ENCODE results near the gene RAPGEF4.

Gene RAPGEF4

DNA sequence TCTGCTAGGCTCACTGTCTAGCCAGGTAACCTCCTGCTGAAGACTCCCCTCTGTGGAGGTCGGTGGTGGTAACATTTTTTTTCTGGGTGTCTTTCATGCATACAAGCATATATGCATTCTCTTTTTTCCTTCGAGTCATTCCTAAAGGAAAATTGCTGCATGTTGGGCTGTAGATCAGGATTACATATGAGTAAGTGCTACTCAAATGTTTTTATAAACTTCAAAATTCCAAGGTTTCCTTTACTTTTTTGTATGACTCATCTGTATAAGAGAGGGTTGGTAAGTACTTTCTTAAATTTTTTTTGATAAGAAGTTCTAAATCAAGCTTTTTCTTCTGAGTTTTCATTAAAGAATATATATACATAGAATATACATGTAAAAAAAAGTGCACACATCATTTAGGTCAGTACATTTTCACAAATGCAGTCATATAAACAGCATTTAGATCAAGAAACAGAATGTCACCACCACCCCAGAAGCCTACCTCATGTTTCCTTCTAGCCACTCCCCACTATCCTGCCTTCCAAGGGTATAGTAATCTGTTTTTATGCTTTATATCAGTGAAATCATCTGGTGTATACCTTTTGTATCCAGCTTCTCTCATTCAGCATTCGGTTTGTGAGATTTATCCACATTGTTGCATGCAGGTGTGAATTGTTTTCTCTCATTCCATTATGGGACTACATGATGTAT, 212.0 kb downstream of the RAPGEF4 start:
- no peaks in the 10 kb centered on the region for H3K9me3 ChIP-seq (ENCODE audit: insufficient read depth, low read depth, low read length)

DNA sequence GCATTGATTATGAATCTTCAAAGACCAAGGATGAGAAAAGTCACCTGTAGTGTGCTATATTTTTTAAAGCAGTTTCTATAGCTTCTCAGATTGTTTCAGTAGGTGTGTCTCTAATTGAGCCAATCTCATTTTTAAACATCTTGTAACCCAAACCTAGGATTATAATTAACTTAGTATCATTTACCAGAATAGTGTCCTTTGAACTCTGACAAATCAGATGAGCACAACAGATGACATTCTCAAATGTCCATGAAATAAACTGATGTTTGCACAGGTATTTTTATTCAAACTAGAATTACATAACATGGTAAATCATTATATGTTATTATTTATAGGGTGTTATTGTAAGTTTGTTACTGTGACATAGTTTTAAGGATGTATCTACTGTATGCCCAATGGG, 213.9 kb downstream of the RAPGEF4 start:
- Histone ChIP-seq H3K4me2 (ENCODE audit: low read depth, low read length, poor library complexity, severe bottlenecking) (no peak overlapping the region), H4K20me1 (ENCODE audit: insufficient read depth, low read length, poor library complexity, severe bottlenecking) (no peaks in the 10 kb centered on the region), H3K9ac (ENCODE audit: low read depth, low read length, poor library complexity, severe bottlenecking) (no peak overlapping the region), H2AFZ (ENCODE audit: low read length) (no peak overlapping the region), H3F3A (ENCODE audit: low read depth) (no peaks in the 10 kb centered on the region), H3K9me3 (ENCODE audit: insufficient read depth, low read depth, low read length) (no peaks in the 10 kb centered on the region), H3K27me3 (ENCODE audit: insufficient read depth, low read length, poor library complexity, severe bottlenecking) (no peaks in the 10 kb centered on the region), H3K79me2 (ENCODE audit: insufficient read depth, low read length) (no peaks in the 10 kb centered on the region), H3K4me3 (ENCODE audit: low read length, poor library complexity, severe bottlenecking) (no peak overlapping the region), H3K4me1 (ENCODE audit: insufficient read depth, low read length, poor library complexity, severe bottlenecking) (no peaks in the 10 kb centered on the region), H3K9me2 (replicated peaks; ENCODE audit: low read depth, low read length) (no peaks in the 10 kb centered on the region), H3K36me3 (ENCODE audit: insufficient read depth, low read length) (no peaks in the 10 kb centered on the region)
- no peak for TF ChIP-seq CTCF (conservative IDR thresholded peaks at IDR 0.05; ENCODE audit: low read length)
- TF ChIP-seq EZH2phosphoT487 (IDR thresholded peaks at IDR 0.05; ENCODE audit: borderline replicate concordance): no peak

More for the DNA sequence above, 212.0 kb downstream of the RAPGEF4 start:
- H3K4me3 ChIP-seq (ENCODE audit: low read length, poor library complexity, severe bottlenecking): no peak overlapping the region
- H3K4me2 ChIP-seq (ENCODE audit: low read depth, low read length, poor library complexity, severe bottlenecking): no peak overlapping the region
- H3K79me2 ChIP-seq (ENCODE audit: insufficient read depth, low read length): no peaks in the 10 kb centered on the region
- no peaks in the 10 kb centered on the region for H3F3A ChIP-seq (ENCODE audit: low read depth)
- no peaks in the 10 kb centered on the region for H3K27me3 ChIP-seq (ENCODE audit: insufficient read depth, low read length, poor library complexity, severe bottlenecking)
- no peak overlapping the region for H3K9ac ChIP-seq (ENCODE audit: low read depth, low read length, poor library complexity, severe bottlenecking)
- H2AFZ ChIP-seq (ENCODE audit: low read length): no peak overlapping the region
- H4K20me1 ChIP-seq (ENCODE audit: insufficient read depth, low read length, poor library complexity, severe bottlenecking): no peaks in the 10 kb centered on the region
- no peaks in the 10 kb centered on the region for H3K36me3 ChIP-seq (ENCODE audit: insufficient read depth, low read length)
- TF ChIP-seq CTCF (conservative IDR thresholded peaks at IDR 0.05; ENCODE audit: low read length) (no peak), EZH2phosphoT487 (IDR thresholded peaks at IDR 0.05; ENCODE audit: borderline replicate concordance) (no peak)
- H3K4me1 ChIP-seq (ENCODE audit: insufficient read depth, low read length, poor library complexity, severe bottlenecking): peaks cover 12% of the 10 kb centered on the region
- no peaks in the 10 kb centered on the region for H3K9me2 ChIP-seq (replicated peaks; ENCODE audit: low read depth, low read length)

- TF ChIP-seq EZH2phosphoT487 (IDR thresholded peaks at IDR 0.05; ENCODE audit: borderline replicate concordance) (no peak), CTCF (conservative IDR thresholded peaks at IDR 0.05; ENCODE audit: low read length) (no peak)
- H3K4me1 ChIP-seq (ENCODE audit: insufficient read depth, low read length, poor library complexity, severe bottlenecking): no peaks in the 10 kb centered on the region
Observed at GRCh38 chr2:172950565-172950964, 214.9 kb downstream of the RAPGEF4 start.

More at GRCh38 chr2:172950565-172950964, 214.9 kb downstream of the RAPGEF4 start:
- H3K9ac ChIP-seq (ENCODE audit: low read depth, low read length, poor library complexity, severe bottlenecking): no peak overlapping the region
- no peaks in the 10 kb centered on the region for H3K36me3 ChIP-seq (ENCODE audit: insufficient read depth, low read length)
- no peak overlapping the region for H3K4me3 ChIP-seq (ENCODE audit: low read length, poor library complexity, severe bottlenecking)
- no peaks in the 10 kb centered on the region for H3K27me3 ChIP-seq (ENCODE audit: insufficient read depth, low read length, poor library complexity, severe bottlenecking)
- H4K20me1 ChIP-seq (ENCODE audit: insufficient read depth, low read length, poor library complexity, severe bottlenecking): no peaks in the 10 kb centered on the region
- H3K79me2 ChIP-seq (ENCODE audit: insufficient read depth, low read length): no peaks in the 10 kb centered on the region
- H3K4me2 ChIP-seq (ENCODE audit: low read depth, low read length, poor library complexity, severe bottlenecking): no peak overlapping the region
- H2AFZ ChIP-seq (ENCODE audit: low read length): no peak overlapping the region
- no peaks in the 10 kb centered on the region for H3K9me2 ChIP-seq (replicated peaks; ENCODE audit: low read depth, low read length)
- H3F3A ChIP-seq (ENCODE audit: low read depth): no peaks in the 10 kb centered on the region
- no peaks in the 10 kb centered on the region for H3K9me3 ChIP-seq (ENCODE audit: insufficient read depth, low read depth, low read length)
